Adrenal gland (tissue), 5 donors: ENCODE measurements around the gene BCOR.

Experiments used
- POLR2A ChIP-seq, 2 donors: fragments of 450-650 bp; IDR thresholded peaks; one replicate each; pipeline ENCODE4 v1.6.1; 2017; ENCODE audit warnings: antibody characterized with exemption in 2 of 2, mild to moderate bottlenecking in 2 of 2, moderate library complexity in 1 of 2
- TF ChIP-seq, protein P1 (sequence below), 6 experiments: fragments of 450-650 bp in 4 of 6; fragments of 200-600 bp in 2 of 6; sonication (generic) in 1 of 6; IDR thresholded peaks; 1 replicate in 5 of 6; 2 replicates in 1 of 6; pipeline versions ENCODE4 v1.5.1 to v1.8.0; 2016 to 2021; ENCODE audit warnings: antibody characterized with exemption in 6 of 6, mild to moderate bottlenecking in 2 of 6, moderate library complexity in 1 of 6
- donor health status: DM: no; HTN: no; CAD: no.

DNA sequence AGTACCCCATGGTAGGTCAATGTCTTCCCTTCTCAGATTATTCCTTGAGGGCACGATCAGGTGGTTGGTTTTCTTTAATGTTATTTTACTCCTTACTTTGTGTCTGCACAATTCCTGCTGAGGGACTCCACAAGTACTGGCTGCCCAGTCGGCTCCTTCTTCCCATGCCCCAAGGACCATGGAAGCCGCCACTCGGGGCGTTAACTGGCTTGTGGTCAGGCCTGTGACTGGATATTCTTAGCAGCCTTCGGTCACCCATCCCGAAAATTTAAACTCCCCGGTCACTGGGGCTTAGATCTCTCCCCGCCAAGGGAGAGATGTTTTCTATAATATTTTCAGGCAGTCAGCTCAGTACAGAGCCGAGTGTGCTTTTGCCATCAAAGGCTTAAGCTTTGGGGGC is 24.7 kb upstream of the BCOR start:
- TF ChIP-seq, protein P1, sequence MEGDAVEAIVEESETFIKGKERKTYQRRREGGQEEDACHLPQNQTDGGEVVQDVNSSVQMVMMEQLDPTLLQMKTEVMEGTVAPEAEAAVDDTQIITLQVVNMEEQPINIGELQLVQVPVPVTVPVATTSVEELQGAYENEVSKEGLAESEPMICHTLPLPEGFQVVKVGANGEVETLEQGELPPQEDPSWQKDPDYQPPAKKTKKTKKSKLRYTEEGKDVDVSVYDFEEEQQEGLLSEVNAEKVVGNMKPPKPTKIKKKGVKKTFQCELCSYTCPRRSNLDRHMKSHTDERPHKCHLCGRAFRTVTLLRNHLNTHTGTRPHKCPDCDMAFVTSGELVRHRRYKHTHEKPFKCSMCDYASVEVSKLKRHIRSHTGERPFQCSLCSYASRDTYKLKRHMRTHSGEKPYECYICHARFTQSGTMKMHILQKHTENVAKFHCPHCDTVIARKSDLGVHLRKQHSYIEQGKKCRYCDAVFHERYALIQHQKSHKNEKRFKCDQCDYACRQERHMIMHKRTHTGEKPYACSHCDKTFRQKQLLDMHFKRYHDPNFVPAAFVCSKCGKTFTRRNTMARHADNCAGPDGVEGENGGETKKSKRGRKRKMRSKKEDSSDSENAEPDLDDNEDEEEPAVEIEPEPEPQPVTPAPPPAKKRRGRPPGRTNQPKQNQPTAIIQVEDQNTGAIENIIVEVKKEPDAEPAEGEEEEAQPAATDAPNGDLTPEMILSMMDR (IDR thresholded peaks at IDR 0.05) = no peak
- no peak for TF ChIP-seq POLR2A (IDR thresholded peaks at IDR 0.05)
